Measurements from ENCODE around the gene OAF. TPM values are rescaled to one million over a fixed set of nuclear protein-coding genes. Genes with fewer than 3 reads are reported as not detected.

The OAF gene
- total RNA-seq, 1 donor from 2014 or later: 56.7 TPM

DNA sequence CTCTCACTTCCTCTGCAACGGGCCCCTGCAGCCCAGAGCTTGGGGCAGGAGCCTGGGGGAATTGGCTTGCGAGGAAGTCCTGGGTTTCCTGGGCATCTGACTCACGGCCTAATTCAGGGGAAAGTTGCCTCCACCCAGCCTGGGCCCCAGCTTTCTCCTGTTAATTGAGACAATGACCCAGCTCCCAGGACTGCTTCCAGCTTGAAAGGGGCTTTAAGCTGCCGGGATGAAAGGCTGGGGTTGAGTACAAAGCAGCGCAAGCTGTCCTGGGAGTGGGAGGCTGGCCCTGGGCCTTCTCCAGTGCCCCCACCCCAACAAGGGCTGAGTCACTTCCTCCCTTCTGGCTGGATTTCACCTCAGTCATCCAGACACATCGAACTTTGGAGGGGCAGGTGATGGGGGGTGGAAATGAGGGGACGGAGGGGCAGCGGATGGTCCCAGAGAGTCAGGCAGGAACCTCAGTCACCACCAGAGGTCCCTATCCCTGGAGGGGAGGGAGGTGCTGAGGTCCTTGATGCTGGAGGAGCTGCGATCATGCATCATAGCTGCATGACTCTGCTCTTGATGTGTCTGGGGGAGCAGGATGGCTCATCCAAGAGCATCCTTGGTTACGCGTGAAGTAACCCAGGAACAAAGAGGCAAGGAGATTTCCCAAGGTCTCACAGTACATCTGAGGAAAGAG, 30.1 kb upstream of the OAF start:
- Histone ChIP-seq H3K4me1 (peaks cover 74% of the 10 kb centered on the region), H3K4me3 (no peak overlapping the region), H3K27me3 (no peaks in the 10 kb centered on the region), H3K9me3 (no peaks in the 10 kb centered on the region), H3K27ac (peak overlapping the region; percentile 84), H3K36me3 (no peaks in the 10 kb centered on the region)
- DNase-seq (ENCODE audit: extremely low spot score in 2 of 2): peak; percentile 91 to 92
- intact Hi-C loops (cut with DNase I): no loop called here
- TF ChIP-seq POLR2A (IDR thresholded peaks at IDR 0.05): no peak
- TF ChIP-seq, protein P1, sequence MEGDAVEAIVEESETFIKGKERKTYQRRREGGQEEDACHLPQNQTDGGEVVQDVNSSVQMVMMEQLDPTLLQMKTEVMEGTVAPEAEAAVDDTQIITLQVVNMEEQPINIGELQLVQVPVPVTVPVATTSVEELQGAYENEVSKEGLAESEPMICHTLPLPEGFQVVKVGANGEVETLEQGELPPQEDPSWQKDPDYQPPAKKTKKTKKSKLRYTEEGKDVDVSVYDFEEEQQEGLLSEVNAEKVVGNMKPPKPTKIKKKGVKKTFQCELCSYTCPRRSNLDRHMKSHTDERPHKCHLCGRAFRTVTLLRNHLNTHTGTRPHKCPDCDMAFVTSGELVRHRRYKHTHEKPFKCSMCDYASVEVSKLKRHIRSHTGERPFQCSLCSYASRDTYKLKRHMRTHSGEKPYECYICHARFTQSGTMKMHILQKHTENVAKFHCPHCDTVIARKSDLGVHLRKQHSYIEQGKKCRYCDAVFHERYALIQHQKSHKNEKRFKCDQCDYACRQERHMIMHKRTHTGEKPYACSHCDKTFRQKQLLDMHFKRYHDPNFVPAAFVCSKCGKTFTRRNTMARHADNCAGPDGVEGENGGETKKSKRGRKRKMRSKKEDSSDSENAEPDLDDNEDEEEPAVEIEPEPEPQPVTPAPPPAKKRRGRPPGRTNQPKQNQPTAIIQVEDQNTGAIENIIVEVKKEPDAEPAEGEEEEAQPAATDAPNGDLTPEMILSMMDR (IDR thresholded peaks at IDR 0.05): no peak
- TF ChIP-seq POLR2AphosphoS5 (IDR thresholded peaks at IDR 0.05; ENCODE audit: insufficient read depth in 1 of 2, low read depth in 1 of 2): peak in 1 of 2 donors; percentile 69

DNA sequence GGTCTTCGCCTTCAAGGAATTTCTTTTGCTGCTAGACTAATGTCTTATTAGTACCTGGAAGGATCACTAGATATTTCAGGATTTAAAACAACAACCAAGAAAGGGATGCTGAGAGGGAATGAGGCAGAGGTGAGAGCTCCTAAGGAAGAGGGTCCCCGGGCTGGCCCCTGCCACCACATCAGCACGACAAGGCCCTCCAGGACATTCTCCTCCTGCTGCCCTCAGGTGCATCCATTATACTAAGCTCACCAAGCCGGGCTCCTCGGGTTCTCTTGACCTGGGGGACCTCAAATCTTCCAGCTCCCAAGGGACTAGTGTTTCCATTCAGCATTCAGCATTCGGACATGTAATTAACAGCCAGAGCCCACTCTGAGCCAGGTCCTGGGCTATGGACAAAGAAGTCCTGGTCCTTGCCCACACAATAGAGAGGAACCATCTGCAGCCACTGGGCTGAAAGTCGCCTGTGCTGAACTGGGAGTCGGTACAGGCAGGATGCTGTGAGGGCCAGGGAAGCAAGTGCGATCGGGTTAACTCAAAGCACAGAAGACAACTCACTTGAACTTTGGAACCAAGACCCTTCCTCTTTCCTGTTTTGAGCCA, 29.4 kb upstream of the OAF start:
- H3K36me3 ChIP-seq: no peaks in the 10 kb centered on the region
- no peak overlapping the region for H3K4me3 ChIP-seq
- H3K27me3 ChIP-seq: no peaks in the 10 kb centered on the region
- intact Hi-C loops (cut with DNase I): no loop called here
- TF ChIP-seq POLR2A (IDR thresholded peaks at IDR 0.05): no peak
- no peak for TF ChIP-seq POLR2AphosphoS5 (IDR thresholded peaks at IDR 0.05; ENCODE audit: insufficient read depth in 1 of 2, low read depth in 1 of 2)
- TF ChIP-seq, protein P1 (IDR thresholded peaks at IDR 0.05): no peak
- H3K9me3 ChIP-seq: no peaks in the 10 kb centered on the region
- H3K4me1 ChIP-seq: peaks cover 82% of the 10 kb centered on the region
- H3K27ac ChIP-seq: peak overlapping the region; percentile 84
- peak; percentile 61 to 83 for DNase-seq (ENCODE audit: extremely low spot score in 2 of 2)

DNA sequence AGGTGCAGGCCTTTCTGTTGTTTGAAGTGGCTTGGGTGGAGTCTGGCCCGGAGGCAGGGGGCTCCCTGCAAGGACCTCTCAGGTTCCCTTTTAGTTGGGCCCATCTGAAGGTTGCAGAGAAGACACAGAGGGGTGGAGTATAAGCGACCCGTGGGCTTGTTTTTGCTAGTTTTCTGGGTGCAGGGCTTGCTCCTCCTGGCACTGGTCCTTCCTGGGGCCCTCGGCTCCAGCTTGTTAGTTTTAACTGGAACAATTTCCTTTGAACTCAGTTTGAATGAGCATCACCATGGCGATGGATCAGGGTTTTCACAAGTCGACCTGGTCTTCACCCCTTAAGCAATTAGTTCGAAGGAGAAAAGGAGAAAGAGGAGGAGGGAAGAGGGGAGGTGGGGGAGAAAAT, 28.5 kb upstream of the OAF start:
- TF ChIP-seq POLR2AphosphoS5 (IDR thresholded peaks at IDR 0.05; ENCODE audit: insufficient read depth in 1 of 2, low read depth in 1 of 2) (no peak), POLR2A (IDR thresholded peaks at IDR 0.05) (no peak)
- TF ChIP-seq, protein P1 (IDR thresholded peaks at IDR 0.05): no peak
- no peak overlapping the region for H3K4me3 ChIP-seq
- DNase-seq (ENCODE audit: extremely low spot score in 2 of 2): peak in 1 of 2 donors; percentile 77
- intact Hi-C loops (cut with DNase I): no loop called here
- peaks cover 91% of the 10 kb centered on the region for H3K4me1 ChIP-seq
- no peaks in the 10 kb centered on the region for H3K27me3 ChIP-seq
- H3K9me3 ChIP-seq: no peaks in the 10 kb centered on the region
- no peaks in the 10 kb centered on the region for H3K36me3 ChIP-seq
- H3K27ac ChIP-seq: peak overlapping the region; percentile 84

DNA sequence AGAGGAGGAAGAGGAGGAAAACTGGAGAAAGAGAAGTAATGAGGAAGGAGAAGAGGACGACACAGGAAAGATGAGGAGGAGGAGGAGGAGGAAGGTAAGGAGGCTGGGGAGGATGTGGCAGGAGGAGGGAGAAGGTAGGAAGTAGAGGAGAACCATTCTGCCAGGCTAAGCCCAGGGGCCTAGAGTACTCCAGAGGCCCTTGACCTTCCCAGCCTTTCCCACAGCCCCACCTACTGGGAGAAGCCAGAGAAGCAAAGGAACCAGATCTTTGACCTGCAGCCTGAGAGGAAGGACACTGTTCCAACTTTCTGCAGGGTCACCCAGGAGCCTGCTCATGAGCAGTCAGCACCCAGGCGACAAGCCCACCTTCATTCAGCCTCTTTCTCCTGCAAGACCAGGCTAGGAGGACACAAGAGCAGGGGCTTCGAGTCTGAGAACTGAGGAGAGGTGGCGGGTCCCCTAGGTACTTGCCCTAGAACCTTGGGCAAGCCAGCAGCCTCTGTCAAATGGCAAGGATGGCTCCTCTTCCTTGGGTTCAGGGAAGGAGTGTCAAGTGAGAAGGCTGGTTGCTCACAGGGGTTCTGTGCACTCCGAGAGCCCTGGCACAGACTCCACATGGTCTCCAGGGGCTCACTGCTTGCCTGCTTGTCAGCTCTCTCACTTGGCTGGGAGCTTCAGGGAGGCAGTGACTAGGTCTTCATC, 27.9 kb upstream of the OAF start:
- Histone ChIP-seq H3K27ac (peak overlapping the region; percentile 84), H3K36me3 (no peaks in the 10 kb centered on the region), H3K4me1 (peaks cover 96% of the 10 kb centered on the region), H3K4me3 (no peak overlapping the region), H3K9me3 (no peaks in the 10 kb centered on the region), H3K27me3 (no peaks in the 10 kb centered on the region)
- intact Hi-C loops (cut with DNase I): no loop called here
- TF ChIP-seq, protein P1 (IDR thresholded peaks at IDR 0.05): no peak
- TF ChIP-seq POLR2A (IDR thresholded peaks at IDR 0.05): no peak
- no peak for TF ChIP-seq POLR2AphosphoS5 (IDR thresholded peaks at IDR 0.05; ENCODE audit: insufficient read depth in 1 of 2, low read depth in 1 of 2)
- peak; percentile 82 to 86 for DNase-seq (ENCODE audit: extremely low spot score in 2 of 2)
